K562 (cell line): Measurements from ENCODE around the gene BDH1. TPM values are rescaled to one million over a fixed set of nuclear protein-coding genes. Genes with fewer than 3 reads are reported as not detected.
"Not testable (repeated sequence)": the region's sequence is repeated elsewhere in the genome, so short reads cannot be mapped to it uniquely, and the experiment has no call there.

ENCODE experiments used
- ATAC-seq: fragments of 200-7000 bp; cut with Tn5 transposase; 3 replicates; pipeline ENCODE4 v1.9.1; 2020; ENCODE audit warnings: moderate library complexity
- BruUV-seq: library from RNA; stranded (reverse); fragments of 400-500 nt; replicated peaks from 2 replicates; lab custom pipeline; 2021; lab: Mats Ljungman, UMichigan
- CTCF ChIA-PET: fragments of 300-600 bp; formaldehyde crosslinking; extraction: SDS; loops from one replicate; lab custom pipeline; 2021; ENCODE audit warnings: low intra/inter-chr PET ratio; lab: Yijun Ruan, JAX
- POLR2A ChIA-PET: fragments of 300-600, 350-650 bp; sonication (Branson Sonifier 250); formaldehyde crosslinking; extraction: SDS; loops from one replicate; lab custom pipeline; 2021; ENCODE audit warnings: antibody characterized with exemption, inconsistent platforms; lab: Yijun Ruan, JAX
- DNase-seq, 4 experiments: peaks; one replicate each; pipeline versions ENCODE4 v3.0.0 to v3.0.0-alpha.2; 2011 to 2018; ENCODE audit warnings: low spot score in 3 of 4, mixed read lengths in 3 of 4; ENCODE audit errors: extremely low read depth in 1 of 4
- FAIRE-seq: peaks from 2 replicates; lab custom pipeline; 2011; peaks lifted over from hg19 to GRCh38; lab: Jason Lieb, UNC
- H2AFZ ChIP-seq: 2 replicates; pipeline ENCODE4 v1.6.0; 2011; ENCODE audit warnings: low read depth, low read length, control low read depth, inconsistent platforms
- H3K27ac ChIP-seq: fragments of 200-600 bp; 3 replicates; pipeline ENCODE4 v1.8.0; 2011; ENCODE audit warnings: low read depth, mild to moderate bottlenecking, control low read depth, inconsistent platforms, low read length, moderate library complexity, mixed read lengths; ENCODE audit errors: extremely low read depth
- H3K27me3 ChIP-seq, 2 experiments: fragments of 300-600 bp in 1 of 2; 2 replicates in 1 of 2; 3 replicates in 1 of 2; pipeline versions ENCODE4 v1.6.0 to v1.8.0; 2011; ENCODE audit warnings: inconsistent platforms in 2 of 2, low read length in 2 of 2, mild to moderate bottlenecking in 1 of 2, mixed read lengths in 1 of 2, moderate library complexity in 1 of 2; ENCODE audit not compliant: control insufficient read depth in 2 of 2, insufficient read depth in 2 of 2
- H3K36me3 ChIP-seq: fragments of 300-600 bp; 3 replicates; pipeline ENCODE4 v1.8.0; 2011; ENCODE audit warnings: mild to moderate bottlenecking, low read length, inconsistent platforms; ENCODE audit not compliant: control insufficient read depth, insufficient read depth
- H3K4me1 ChIP-seq, 2 experiments: fragments of 200-600 bp in 1 of 2; replicated peaks in 1 of 2; 2 replicates in 1 of 2; 3 replicates in 1 of 2; pipeline versions ENCODE4 v1.5.1 to v1.8.0; 2011; ENCODE audit warnings: inconsistent platforms in 2 of 2, low read length in 2 of 2, mild to moderate bottlenecking in 1 of 2, mixed read lengths in 1 of 2, moderate library complexity in 1 of 2; ENCODE audit not compliant: control insufficient read depth in 2 of 2, insufficient read depth in 2 of 2
- H3K4me2 ChIP-seq: 2 replicates; pipeline ENCODE4 v1.6.1; 2011; ENCODE audit warnings: low read length, control low read depth, inconsistent platforms, mixed read lengths; ENCODE audit not compliant: insufficient read depth
- H3K4me3 ChIP-seq: fragments of 200-600 bp; sonication (generic), shearing (Covaris generic); 2 replicates; pipeline ENCODE4 v1.5.1; 2016; ENCODE audit warnings: control low read depth, inconsistent platforms
- H3K79me2 ChIP-seq: fragments of 200-600 bp; 3 replicates; pipeline ENCODE4 v1.8.0; 2011; ENCODE audit warnings: low read length, inconsistent platforms; ENCODE audit not compliant: control insufficient read depth, insufficient read depth
- H3K9ac ChIP-seq, 2 experiments: 2 replicates each; pipeline versions ENCODE4 v1.6.0 to v1.6.1; 2011; ENCODE audit warnings: low read depth in 2 of 2, low read length in 2 of 2, control low read depth in 1 of 2, inconsistent platforms in 1 of 2, mild to moderate bottlenecking in 1 of 2, mixed read lengths in 1 of 2; ENCODE audit not compliant: insufficient read depth in 1 of 2
- H3K9me1 ChIP-seq: one replicate; pipeline ENCODE4 v1.6.0; 2011; ENCODE audit warnings: inconsistent platforms, mild to moderate bottlenecking, low read length, moderate library complexity; ENCODE audit not compliant: control insufficient read depth, insufficient read depth
- H3K9me3 ChIP-seq: replicated peaks from 2 replicates; pipeline ENCODE4 v1.5.1; 2011; ENCODE audit warnings: low read depth, low read length, inconsistent platforms; ENCODE audit not compliant: control insufficient read depth, insufficient read depth
- H4K20me1 ChIP-seq: replicated peaks from 2 replicates; pipeline ENCODE4 v1.6.1; 2011; ENCODE audit warnings: low read length, inconsistent platforms, mixed read lengths; ENCODE audit not compliant: control insufficient read depth, insufficient read depth
- WGBS: fragments of 100-300 bp; shearing (Covaris generic); methylation state at CpG from one replicate; pipeline ENCODE4 v1.1.6; 2016; ENCODE audit warnings: low coverage, mixed read lengths; ENCODE audit not compliant: insufficient coverage; ENCODE audit errors: missing lambda C conversion rate; 5-methylcytosine and 5-hydroxymethylcytosine counted together
- in situ Hi-C: fragments of 300-500 bp; cut with MboI; formaldehyde crosslinking; loops from 4 replicates; pipeline ENCODE4 v1.15.0; 2018; ENCODE audit warnings: inconsistent platforms, mixed read lengths
- intact Hi-C: fragments of 100-400 bp; cut with micrococcal nuclease; formaldehyde crosslinking; loops from 2 replicates; pipeline ENCODE4 v1.14.2; 2022
- polyA plus RNA-seq, 8 experiments: library from polyadenylated mRNA; depleted of rRNA in 4 of 8; stranded (reverse) in 5 of 8; unstranded in 3 of 8; fragments of >200 nt; fragmentation: Nextera tagmentation in 2 of 8; fragmentation: Illumina TruSeq in 1 of 8; extraction: Ambion mirVana in 2 of 8; extraction: Trizol in 1 of 8; gene quantifications; 2 replicates each; pipeline versions ENCODE4 v1.2.1 to v1.2.3, GENCODE V29; 2011 to 2014; ENCODE audit warnings: inconsistent platforms in 1 of 8, missing spikeins in 1 of 8
- total RNA-seq, 7 experiments: library from RNA; depleted of rRNA in 6 of 7; stranded (reverse); fragments of >200 nt in 6 of 7; fragmentation: Illumina TruSeq in 2 of 7; extraction: Trizol in 2 of 7; gene quantifications; 2 replicates each; pipeline versions ENCODE4 v1.2.1 to v1.2.3, GENCODE V29; 2011 to 2021; ENCODE audit warnings: low replicate concordance in 1 of 7
- TF ChIP-seq, protein P1 (sequence below): sonication (generic); formaldehyde crosslinking; IDR thresholded peaks from 2 replicates; pipeline ENCODE4 v1.8.1; 2023; ENCODE audit warnings: mild to moderate bottlenecking, missing genetic modification reagents

BDH1 gene
- total and polyA plus RNA-seq, 9 of the 15 experiments (the other 6 are each of a cell fraction or from before 2014, with no cell fraction given), result 0.07 to 0.89 (median 0.12) TPM; not detected in 3

DNA sequence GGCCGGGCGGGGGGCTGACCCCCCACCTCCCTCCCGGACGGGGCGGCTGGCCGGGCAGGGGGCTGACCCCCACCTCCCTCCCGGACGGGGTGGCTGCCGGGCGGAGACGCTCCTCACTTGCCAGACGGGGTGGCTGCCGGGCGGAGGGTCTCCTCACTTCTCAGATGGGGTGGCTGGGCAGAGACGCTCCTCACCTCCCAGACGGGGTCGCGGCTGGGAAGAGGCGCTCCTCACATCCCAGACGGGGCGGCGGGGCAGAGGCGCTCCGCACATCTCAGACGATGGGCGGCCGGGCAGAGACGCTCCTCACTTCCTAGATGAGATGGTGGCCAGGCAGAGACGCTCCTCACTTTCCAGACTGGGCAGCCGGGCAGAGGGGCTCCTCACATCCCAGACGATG is 46.6 kb upstream of the BDH1 start:
- 100% methylated on average over 11 of the region's 31 CpGs for WGBS
- H2AFZ ChIP-seq, H3K9me1 ChIP-seq, ATAC-seq, BruUV-seq, H3K9me3 ChIP-seq, H3K27ac ChIP-seq, in situ Hi-C loops, H3K4me2 ChIP-seq, intact Hi-C loops, FAIRE-seq, H3K79me2 ChIP-seq, H3K4me3 ChIP-seq, H3K27me3 ChIP-seq, POLR2A ChIA-PET, H4K20me1 ChIP-seq, DNase-seq, H3K9ac ChIP-seq, CTCF ChIA-PET: not testable (repeated sequence)
- TF ChIP-seq, protein P1, sequence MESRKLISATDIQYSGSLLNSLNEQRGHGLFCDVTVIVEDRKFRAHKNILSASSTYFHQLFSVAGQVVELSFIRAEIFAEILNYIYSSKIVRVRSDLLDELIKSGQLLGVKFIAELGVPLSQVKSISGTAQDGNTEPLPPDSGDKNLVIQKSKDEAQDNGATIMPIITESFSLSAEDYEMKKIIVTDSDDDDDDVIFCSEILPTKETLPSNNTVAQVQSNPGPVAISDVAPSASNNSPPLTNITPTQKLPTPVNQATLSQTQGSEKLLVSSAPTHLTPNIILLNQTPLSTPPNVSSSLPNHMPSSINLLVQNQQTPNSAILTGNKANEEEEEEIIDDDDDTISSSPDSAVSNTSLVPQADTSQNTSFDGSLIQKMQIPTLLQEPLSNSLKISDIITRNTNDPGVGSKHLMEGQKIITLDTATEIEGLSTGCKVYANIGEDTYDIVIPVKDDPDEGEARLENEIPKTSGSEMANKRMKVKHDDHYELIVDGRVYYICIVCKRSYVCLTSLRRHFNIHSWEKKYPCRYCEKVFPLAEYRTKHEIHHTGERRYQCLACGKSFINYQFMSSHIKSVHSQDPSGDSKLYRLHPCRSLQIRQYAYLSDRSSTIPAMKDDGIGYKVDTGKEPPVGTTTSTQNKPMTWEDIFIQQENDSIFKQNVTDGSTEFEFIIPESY (CRISPR knock-in tag), result peak; percentile 18; the same call in 1 of the 2 replicates
- Histone ChIP-seq H3K4me1 (peaks cover 8 to 20% of the 10 kb centered on the region in 2 experiments; a peak in 4 of 5 replicates), H3K36me3 (peaks cover 14% of the 10 kb centered on the region; the same call in 2 of the 3 replicates)

DNA sequence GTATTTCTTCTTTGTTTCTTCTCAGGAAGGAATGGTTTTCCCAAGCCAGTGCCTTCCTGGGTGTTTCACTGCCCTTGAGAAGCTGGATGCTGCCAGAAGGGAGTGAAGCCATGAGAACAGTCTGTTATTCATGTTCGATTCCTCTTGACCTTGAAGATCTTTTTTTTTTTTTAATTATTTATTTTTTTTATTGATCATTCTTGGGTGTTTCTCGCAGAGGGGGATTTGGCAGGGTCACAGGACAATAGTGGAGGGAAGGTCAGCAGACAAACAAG is 45.7 kb upstream of the BDH1 start:
- DNase-seq, ATAC-seq, H3K4me2 ChIP-seq, H3K9ac ChIP-seq, BruUV-seq, CTCF ChIA-PET, H3K9me1 ChIP-seq, H3K27ac ChIP-seq, in situ Hi-C loops, H3K9me3 ChIP-seq, intact Hi-C loops, H3K36me3 ChIP-seq, FAIRE-seq, H4K20me1 ChIP-seq, H3K79me2 ChIP-seq, H3K27me3 ChIP-seq, H2AFZ ChIP-seq, H3K4me3 ChIP-seq: not testable (repeated sequence)
- peaks cover 10 to 24% of the 10 kb centered on the region in 2 experiments; a peak in 4 of 5 replicates for H3K4me1 ChIP-seq
- POLR2A ChIA-PET, result interaction anchor here (1.0 to 1.4 kb wide), 3 partner anchors 12 to 630 kb away, joined by 3 to 5 read pairs (median 4); no protein-coding TSS in a partner anchor
- WGBS, result 71% methylated on average over 2 of the region's 2 CpGs
